ENCODE data around the gene FOXO3. TPM values are rescaled to one million over a fixed set of nuclear protein-coding genes. Genes with fewer than 3 reads are reported as not detected.

FOXO3 gene
- total and polyA plus RNA-seq, 2 of the 8 experiments (the other 6 are each of a cell fraction or from before 2014, with no cell fraction given), result 13.1 to 19.3 TPM

DNA sequence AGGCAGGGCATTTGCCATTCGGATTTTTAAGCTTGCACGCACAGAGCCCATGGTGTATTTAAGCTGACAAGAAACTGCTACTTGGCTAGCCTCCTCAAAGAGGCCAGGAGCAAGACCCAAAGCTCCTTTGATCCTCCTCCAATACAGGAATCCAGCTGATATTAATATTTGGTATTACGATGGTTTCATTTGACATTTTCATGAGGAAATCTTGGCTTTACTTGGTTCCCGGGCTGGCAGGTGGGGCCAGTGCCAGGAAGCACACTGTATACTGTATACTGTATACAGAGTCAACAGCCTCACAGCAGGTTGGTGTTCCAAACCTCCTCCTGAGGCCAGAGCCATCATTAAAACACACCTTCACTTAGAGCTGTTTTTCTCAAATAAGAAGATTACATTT is 149.3 kb downstream of the FOXO3 start:
- H3K23ac ChIP-seq (ENCODE audit: insufficient read length), result no peak overlapping the region
- peaks cover 0 to 8% (median 4%) of the 10 kb centered on the region in 4 experiments; a peak in 5 of 7 replicates for H3K4me1 ChIP-seq (replicated peaks in 1 of 4; ENCODE audit: control insufficient read depth in 3 of 4, insufficient read depth in 4 of 4, low read length in 3 of 4)
- H3K9ac ChIP-seq (replicated peaks in 1 of 4; ENCODE audit: extremely low read depth in 1 of 4, low read depth in 3 of 4, low read length in 3 of 4), result no peak overlapping the region
- no peak overlapping the region for H4K8ac ChIP-seq (ENCODE audit: extremely low read depth, insufficient read depth, low read length)
- CTCF ChIA-PET (ENCODE audit: partially characterized antibody), result interaction anchor here (0.5 to 1.6 kb wide), 4 partner anchors 13 to 1436 kb away, joined by 3 to 4 read pairs (median 3); no protein-coding TSS in a partner anchor
- DNase-seq (ENCODE audit: low read depth in 1 of 2, low spot score in 2 of 2), result no peak
- no peak overlapping the region for H3K56ac ChIP-seq (replicated peaks; ENCODE audit: insufficient read length, low read depth, low read length)
- H3K79me1 ChIP-seq (ENCODE audit: low read depth, low read length), result no peaks in the 10 kb centered on the region
- H3K9me3 ChIP-seq (ENCODE audit: insufficient read depth in 2 of 2, low read depth in 1 of 2, low read length in 1 of 2), result no peaks in the 10 kb centered on the region
- 92% methylated on average over 4 of the region's 4 CpGs; no CpG with 5 or more reads in 1 of the 2 experiments for WGBS, 2 experiments (ENCODE audit: extremely low coverage in 1 of 2, insufficient coverage in 1 of 2, insufficient read length in 1 of 2, insufficient replicate concordance in 2 of 2, low coverage in 1 of 2, low lambda C conversion rate in 2 of 2, missing lambda C conversion rate in 1 of 2)
- no peak overlapping the region for H3K4me2 ChIP-seq (ENCODE audit: insufficient read depth in 1 of 2, low read depth in 2 of 2, low read length in 2 of 2)
- no peaks in the 10 kb centered on the region for H3K36me3 ChIP-seq (ENCODE audit: control insufficient read depth in 2 of 4, insufficient read depth in 4 of 4, low read length in 3 of 4)
- TF ChIP-seq POLR2AphosphoS5 (IDR thresholded peaks at IDR 0.05; ENCODE audit: low read depth, low read length) (no peak), TAF1 (IDR thresholded peaks at IDR 0.05; ENCODE audit: low read depth, low read length) (no peak), NANOG (IDR thresholded peaks at IDR 0.05; ENCODE audit: insufficient read depth, low read depth, low read length, poor library complexity, severe bottlenecking) (no peak), CTBP2 (IDR thresholded peaks at IDR 0.05; ENCODE audit: borderline replicate concordance, insufficient read depth, insufficient read length, low read length) (no peak)
- TF ChIP-seq, protein P1, sequence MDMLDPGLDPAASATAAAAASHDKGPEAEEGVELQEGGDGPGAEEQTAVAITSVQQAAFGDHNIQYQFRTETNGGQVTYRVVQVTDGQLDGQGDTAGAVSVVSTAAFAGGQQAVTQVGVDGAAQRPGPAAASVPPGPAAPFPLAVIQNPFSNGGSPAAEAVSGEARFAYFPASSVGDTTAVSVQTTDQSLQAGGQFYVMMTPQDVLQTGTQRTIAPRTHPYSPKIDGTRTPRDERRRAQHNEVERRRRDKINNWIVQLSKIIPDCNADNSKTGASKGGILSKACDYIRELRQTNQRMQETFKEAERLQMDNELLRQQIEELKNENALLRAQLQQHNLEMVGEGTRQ (IDR thresholded peaks at IDR 0.05; ENCODE audit: low read length), result no peak
- H2AFZ ChIP-seq (ENCODE audit: low read length), result no peak overlapping the region
- no peaks in the 10 kb centered on the region for H3K79me2 ChIP-seq (ENCODE audit: control insufficient read depth in 1 of 2, insufficient read depth in 2 of 2, low read length in 2 of 2)
- no peak overlapping the region; the same call in 1 of the 2 replicates for H2AK5ac ChIP-seq (ENCODE audit: low read depth, low read length)
- H3K27ac ChIP-seq (ENCODE audit: low read depth, low read length), result no peak overlapping the region
- no peak overlapping the region for H3K4me3 ChIP-seq (ENCODE audit: extremely low read depth in 1 of 4, insufficient read depth in 2 of 4, low read depth in 3 of 4, low read length in 4 of 4)
- no peak overlapping the region for H2BK15ac ChIP-seq (ENCODE audit: low read length)
- POLR2A ChIA-PET (ENCODE audit: partially characterized antibody), result no interaction called here
- H3K4ac ChIP-seq (replicated peaks; ENCODE audit: insufficient read length, low read depth, low read length), result no peak overlapping the region
- no peak overlapping the region for H2BK5ac ChIP-seq (ENCODE audit: low read depth, low read length)
- no peaks in the 10 kb centered on the region; the same call in 1 of the 2 replicates for H3K23me2 ChIP-seq (ENCODE audit: low read depth, low read length)
- no peak overlapping the region for H4K5ac ChIP-seq (ENCODE audit: insufficient read length, low read depth, low read length)
- H3K14ac ChIP-seq (ENCODE audit: insufficient read length), result no peak overlapping the region
- H2BK12ac ChIP-seq (ENCODE audit: low read depth, low read length), result no peak overlapping the region
- FAIRE-seq, result no peak
- H4K20me1 ChIP-seq (replicated peaks in 1 of 2; ENCODE audit: control insufficient read depth in 1 of 2, insufficient read depth in 2 of 2, low read length in 2 of 2), result no peaks in the 10 kb centered on the region
- no peak overlapping the region for H3K18ac ChIP-seq (ENCODE audit: extremely low read depth, low read length)
- H3K27me3 ChIP-seq (replicated peaks in 1 of 4; ENCODE audit: control insufficient read depth in 3 of 4, extremely low read depth in 1 of 4, insufficient read depth in 3 of 4, low read length in 3 of 4), result no peaks in the 10 kb centered on the region
- no peak overlapping the region for H2BK120ac ChIP-seq (replicated peaks; ENCODE audit: low read depth, low read length)
- H2BK20ac ChIP-seq (ENCODE audit: low read length), result no peak overlapping the region
- H4K91ac ChIP-seq (replicated peaks; ENCODE audit: insufficient read length, low read length), result no peak overlapping the region
